H1 (cell line): Measurements from ENCODE around the gene DSP. TPM values are rescaled to one million over a fixed set of nuclear protein-coding genes. Genes with fewer than 3 reads are reported as not detected.

ENCODE experiments used
- CHD2 ChIP-seq: IDR thresholded peaks from 2 replicates; pipeline ENCODE4 v1.6.1; 2012; ENCODE audit warnings: low read length, improper control_type of control experiment
- E2F6 ChIP-seq: IDR thresholded peaks from 2 replicates; pipeline ENCODE4 v1.6.1; 2012; ENCODE audit warnings: inconsistent platforms
- POLR2A ChIP-seq, 2 experiments: IDR thresholded peaks; 1 replicate in 1 of 2; 2 replicates in 1 of 2; pipeline ENCODE4 v1.6.1; 2011; ENCODE audit warnings: low read depth in 2 of 2, low read length in 2 of 2, mild to moderate bottlenecking in 2 of 2; ENCODE audit errors: control extremely low read depth in 1 of 2
- SAP30 ChIP-seq: fragments of 300-600 bp; sonication (generic); IDR thresholded peaks from 2 replicates; pipeline ENCODE4 v1.7.1; 2012; ENCODE audit warnings: low read length, moderate library complexity, mild to moderate bottlenecking, inconsistent platforms; ENCODE audit not compliant: insufficient read depth, insufficient replicate concordance
- polyA plus RNA-seq, 7 experiments: library from polyadenylated mRNA; depleted of rRNA in 3 of 7; stranded (reverse) in 5 of 7; unstranded in 2 of 7; fragments of >200 nt in 5 of 7; fragments of 200-250 nt in 2 of 7; gene quantifications; 1 replicate in 5 of 7; 2 replicates in 1 of 7; 4 replicates in 1 of 7; pipeline versions ENCODE4 v1.2.1 to v1.2.3, GENCODE V29; 2011 to 2013; ENCODE audit warnings: missing spikeins in 2 of 7, mixed read lengths in 2 of 7
- total RNA-seq: library from RNA; stranded (reverse); fragmentation: NEBNext Ultra II Directional; extraction: Animal tissue kit (Norgen Biotek cat#: 25700); gene quantifications from 2 replicates; pipeline ENCODE4 v1.2.1, GENCODE V29; 2021

Gene DSP
- total and polyA plus RNA-seq, 2 of the 8 experiments (the other 6 are each of a cell fraction or from before 2014, with no cell fraction given): 14.3 to 48.5 TPM

GRCh38 chr6:7500752-7501282 lies 40.7 kb upstream of the DSP start (continued):
- TF ChIP-seq E2F6 (no peak), SAP30 (no peak), POLR2A (IDR thresholded peaks at IDR 0.05; ENCODE audit: control extremely low read depth in 1 of 2, low read depth in 2 of 2, low read length in 2 of 2) (no peak), CHD2 (no peak)
- TF ChIP-seq, all 59 proteins: peak for 0
